ENCODE measurements around the gene SEMA5B.

- TF ChIP-seq POLR2A (IDR thresholded peaks at IDR 0.05; ENCODE audit: low read depth, low read length), result no peak
- TF ChIP-seq POLR2AphosphoS5 (IDR thresholded peaks at IDR 0.05; ENCODE audit: low read depth, low read length), result no peak
- TF ChIP-seq TAF1 (IDR thresholded peaks at IDR 0.05; ENCODE audit: low read depth, low read length), result no peak
- TF ChIP-seq POU2F2 (IDR thresholded peaks at IDR 0.05; ENCODE audit: low read depth, low read length), result no peak
- no peak for TF ChIP-seq SPI1 (IDR thresholded peaks at IDR 0.05; ENCODE audit: low read depth, low read length)
These were observed 42.9 kb upstream of the SEMA5B start for GRCh38 chr3:123070510-123070909.
